ENCODE results near the gene NPSR1.
A peak's percentile ranks its signal among the peaks of the same experiment; 100 is the strongest.
"Not testable (repeated sequence)": the region's sequence is repeated elsewhere in the genome, so short reads cannot be mapped to it uniquely, and the experiment has no call there.

Gene NPSR1

GRCh38 chr7:34759477-34760125, 101.6 kb downstream of the NPSR1 start:
- peak; percentile 71 for DNase-seq

- no peak for DNase-seq
Measured at GRCh38 chr7:34760271-34760670, 102.3 kb downstream of the NPSR1 start.

DNA sequence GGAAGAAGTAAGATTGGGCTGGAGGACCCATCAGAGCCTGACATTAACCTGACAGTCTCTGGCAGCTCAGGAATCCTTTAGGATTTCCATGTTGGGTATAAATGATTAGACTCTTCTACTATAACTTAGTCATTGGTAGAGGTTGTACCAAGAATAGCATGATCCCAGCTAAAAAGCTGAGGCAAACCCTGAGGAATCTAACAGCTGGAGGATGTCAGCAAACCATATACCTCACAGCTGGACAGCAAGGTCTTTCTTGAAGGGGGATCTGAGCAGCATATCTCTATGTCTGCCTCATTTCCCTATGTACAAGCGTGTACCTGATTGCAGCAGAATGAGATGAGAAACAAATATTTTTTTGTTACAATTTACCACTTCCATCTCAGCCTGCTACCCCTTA, 103.2 kb downstream of the NPSR1 start:
- DNase-seq = no peak

- DNase-seq = no peak
Measured at GRCh38 chr7:34761627-34762026, 103.6 kb downstream of the NPSR1 start.

- no peak for DNase-seq
Measured at GRCh38 chr7:34762764-34763163, 104.7 kb downstream of the NPSR1 start.

DNA sequence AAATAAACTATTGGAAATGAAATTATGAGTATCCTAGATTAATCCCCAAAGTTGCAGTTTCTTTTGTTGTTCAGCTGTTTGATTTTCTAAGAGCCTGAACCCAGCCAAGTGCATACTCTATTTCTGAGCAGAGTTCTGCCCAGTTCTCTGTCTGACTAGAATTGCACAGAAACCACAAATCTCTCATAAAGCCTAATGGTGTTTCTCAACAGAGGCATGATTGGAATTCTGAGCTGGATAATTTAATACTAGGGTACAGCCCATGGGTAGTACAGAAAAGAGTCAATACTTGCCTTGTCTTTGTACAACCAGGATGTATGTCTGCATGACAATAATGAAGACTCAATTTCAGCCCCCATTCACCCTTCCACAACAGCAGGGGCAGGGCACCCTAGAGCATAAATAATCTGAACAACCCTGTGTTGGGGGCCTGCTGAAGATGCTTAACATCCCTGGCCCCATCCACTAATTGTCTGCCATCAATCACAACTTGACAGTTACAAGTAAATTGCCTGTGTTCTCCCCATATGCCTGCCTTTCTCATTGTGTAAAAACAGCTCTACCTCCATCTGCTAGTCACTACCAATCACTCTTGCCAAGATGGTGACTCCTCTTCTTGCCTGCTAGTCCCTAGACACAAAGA, 114.4 kb downstream of the NPSR1 start:
- peak; percentile 99 for DNase-seq

- no peak for DNase-seq
Measured at GRCh38 chr7:34776748-34777358, 118.8 kb downstream of the NPSR1 start.

DNA sequence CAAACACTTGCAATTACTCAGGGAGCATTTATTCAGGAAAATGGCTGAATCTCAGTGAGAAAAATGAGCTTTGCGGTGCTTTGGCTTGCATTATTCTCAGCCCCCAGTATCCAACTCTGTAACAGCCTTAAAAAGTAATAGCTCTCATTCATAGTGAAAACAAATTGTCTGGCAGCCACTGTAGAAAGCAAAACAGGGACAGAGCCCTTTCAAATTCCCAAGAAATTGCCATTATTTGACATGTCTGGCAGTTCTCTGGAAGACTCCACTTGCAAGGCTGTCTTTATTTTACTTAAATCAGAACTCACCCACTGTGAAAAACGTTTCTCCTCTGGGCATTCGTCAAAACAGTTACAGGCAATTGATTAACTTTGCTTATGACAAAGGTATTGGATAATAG, 122.5 kb downstream of the NPSR1 start:
- no peak for DNase-seq

DNA sequence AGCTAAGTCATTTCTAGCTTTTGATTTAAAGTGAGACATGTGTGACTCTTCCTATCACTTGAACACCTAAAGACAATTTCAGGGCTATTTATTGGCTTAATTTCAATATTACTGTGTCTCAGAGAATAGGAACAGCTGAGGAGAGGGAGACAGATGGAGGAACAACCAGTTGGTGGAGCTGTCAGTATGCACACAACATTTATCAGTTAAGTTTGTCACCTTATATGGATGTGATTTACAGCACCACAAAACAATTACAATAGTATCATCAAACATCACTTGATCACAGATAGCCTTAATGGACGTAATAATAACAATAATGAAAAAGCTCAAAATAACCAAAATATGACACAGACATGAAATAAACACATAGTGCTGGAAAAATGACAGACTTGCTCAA, 129.6 kb downstream of the NPSR1 start:
- peak; percentile 8 for DNase-seq

DNA sequence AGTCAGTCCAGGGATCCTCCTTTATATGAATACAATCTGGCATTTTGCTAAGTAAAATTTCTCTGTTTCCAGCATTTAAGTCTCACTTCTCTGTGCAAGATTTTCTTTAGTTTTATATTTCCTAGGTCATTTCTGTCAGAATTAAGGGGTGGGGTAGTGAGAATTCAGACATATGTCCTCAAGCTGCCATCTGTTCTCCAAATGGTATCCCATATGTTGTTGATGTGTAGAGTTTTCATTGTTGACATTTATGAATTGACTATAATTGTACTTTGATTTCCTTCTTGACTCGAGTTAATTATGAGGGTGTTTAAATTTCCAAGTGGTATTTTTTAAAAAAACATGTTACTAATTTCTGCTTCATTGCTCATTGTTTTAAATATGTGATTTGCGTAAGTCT, 148.8 kb downstream of the NPSR1 start:
- DNase-seq = peak; percentile 99

DNA sequence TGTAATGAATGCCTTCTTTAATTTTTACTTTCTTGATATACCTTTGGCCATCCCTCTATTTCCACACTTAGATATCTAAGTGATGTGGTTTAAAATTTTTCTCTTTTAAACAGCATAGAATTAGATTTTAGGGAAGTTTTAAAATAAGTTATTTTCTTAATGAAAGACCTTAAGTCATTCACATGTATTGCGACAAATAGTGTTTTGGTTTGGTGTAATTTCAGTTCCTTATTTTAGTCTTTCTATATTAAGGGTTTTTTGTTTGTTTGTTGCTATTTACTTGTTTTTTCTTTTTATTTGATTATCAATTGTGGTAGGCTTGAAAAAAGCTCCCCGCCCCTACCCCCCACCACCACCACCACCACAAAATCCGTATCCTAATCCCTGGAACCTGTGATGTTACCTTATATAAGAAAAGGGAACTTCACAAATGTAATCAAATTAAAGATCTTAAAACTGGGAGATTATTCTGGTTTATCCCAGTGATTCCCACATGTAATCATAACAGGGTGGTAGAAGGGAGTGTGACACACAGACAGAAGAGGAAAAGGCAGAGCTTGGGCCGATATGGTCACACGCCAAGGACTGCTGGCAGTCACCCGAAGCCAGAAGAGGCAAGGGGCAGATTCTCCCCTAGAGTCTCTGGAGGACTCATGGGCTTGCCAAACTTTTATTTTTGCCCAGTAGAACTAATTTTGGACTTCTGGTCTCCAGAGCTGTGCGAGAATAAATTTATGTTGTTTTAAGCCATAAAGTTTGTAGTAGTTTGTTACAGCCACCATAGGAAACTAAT, 149.7 kb downstream of the NPSR1 start:
- DNase-seq = no peak

GRCh38 chr7:34814203-34814842, 156.3 kb downstream of the NPSR1 start:
- DNase-seq = not testable (repeated sequence)

GRCh38 chr7:34821932-34822558, 164.0 kb downstream of the NPSR1 start:
- no peak for DNase-seq

GRCh38 chr7:34823650-34824258, 165.7 kb downstream of the NPSR1 start:
- DNase-seq = peak; percentile 59

GRCh38 chr7:34825221-34825620, 167.2 kb downstream of the NPSR1 start:
- no peak for DNase-seq

DNA sequence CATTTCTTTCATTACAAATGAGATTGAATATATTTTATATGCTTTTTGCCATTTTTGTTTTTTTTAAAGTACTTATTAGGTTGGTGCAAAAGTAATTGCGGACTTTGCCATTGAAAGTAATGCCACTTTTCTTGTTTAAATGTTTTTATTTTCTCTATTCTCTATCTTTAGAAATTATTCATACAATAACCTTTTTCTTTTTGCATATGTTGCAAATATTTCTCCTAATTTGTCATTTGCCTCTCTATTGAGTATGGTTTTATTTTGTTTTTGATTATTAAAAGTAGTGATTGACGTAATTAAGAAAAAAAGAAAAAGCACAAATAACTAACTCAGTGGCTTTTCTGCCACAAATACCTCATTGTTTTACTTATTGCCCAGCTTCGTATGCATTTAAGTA, 172.4 kb downstream of the NPSR1 start:
- no peak for DNase-seq

DNA sequence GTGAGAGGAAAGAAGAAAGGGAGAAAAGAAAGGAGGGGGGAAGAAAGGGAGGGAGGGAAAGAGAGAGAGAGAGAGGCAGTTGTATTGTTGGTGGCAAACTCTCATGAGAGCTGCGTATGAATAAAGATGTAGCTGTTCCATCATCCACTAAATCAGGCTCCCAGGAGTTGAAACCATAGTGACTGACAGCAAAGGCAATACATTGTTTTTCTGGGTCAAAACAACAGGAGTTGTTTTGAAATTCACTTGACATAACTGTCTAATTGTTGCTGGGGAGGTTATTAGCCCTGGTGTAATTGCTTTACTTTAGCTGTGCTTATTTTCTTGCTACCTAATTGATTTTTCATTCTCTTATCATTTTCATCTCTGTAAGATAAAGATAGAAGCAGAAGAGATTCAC, 173.4 kb downstream of the NPSR1 start:
- DNase-seq = peak; percentile 10

- DNase-seq = no peak
Measured at GRCh38 chr7:34832020-34832419, 174.0 kb downstream of the NPSR1 start.

DNA sequence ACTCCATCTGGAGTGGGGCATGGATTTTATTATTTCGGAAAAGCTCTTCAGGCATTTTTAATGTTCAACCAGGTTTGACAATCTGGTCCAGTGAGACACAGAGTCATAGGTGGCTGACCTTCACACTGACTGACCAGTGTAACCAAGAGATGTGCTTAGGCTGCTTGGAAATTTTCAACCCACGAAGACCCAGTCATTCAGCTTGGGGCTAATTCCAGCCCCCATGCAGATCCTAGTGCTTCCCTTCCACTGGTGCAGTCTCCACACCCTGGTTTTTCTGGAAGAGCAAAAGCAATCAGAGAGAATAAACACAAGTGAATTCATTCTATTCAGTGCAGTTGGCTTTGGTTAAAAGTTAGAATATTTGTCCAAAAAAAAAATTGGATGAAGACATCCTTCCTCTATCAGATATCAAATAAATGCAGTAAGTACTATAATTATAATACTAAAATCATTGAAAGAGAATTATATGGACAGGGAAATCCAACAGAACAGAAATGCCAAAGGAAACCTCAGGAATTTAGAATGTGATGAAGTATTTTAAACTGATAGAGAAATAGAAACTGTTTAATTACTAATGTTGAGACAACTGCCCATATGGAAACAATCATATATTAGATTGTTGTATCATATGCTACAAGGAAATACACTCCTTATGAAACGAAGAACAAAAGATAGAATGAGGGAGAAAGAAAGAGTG, 178.0 kb downstream of the NPSR1 start:
- DNase-seq = no peak

DNA sequence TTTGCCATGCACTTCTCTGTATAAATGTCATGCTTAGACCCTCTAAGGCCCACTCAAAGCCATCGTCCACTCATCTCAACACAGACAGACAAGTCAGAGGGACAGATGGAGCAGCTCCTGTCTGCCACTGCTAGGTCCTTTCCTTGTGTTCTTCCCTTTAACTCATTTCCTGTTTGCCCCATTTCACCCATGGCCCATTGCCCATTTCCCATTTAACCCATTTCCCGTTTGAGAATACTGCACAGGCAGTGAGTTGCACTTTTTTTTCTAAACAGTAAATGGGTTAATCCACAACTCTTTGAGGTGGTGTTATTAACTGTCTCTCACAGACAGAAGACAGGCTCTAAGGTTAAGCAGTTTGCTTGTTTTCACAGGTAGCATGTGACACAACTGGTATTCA, 179.3 kb downstream of the NPSR1 start:
- no peak for DNase-seq

GRCh38 chr7:34837801-34838201, 179.8 kb downstream of the NPSR1 start:
- DNase-seq = peak; percentile 40

- DNase-seq = peak; percentile 72
Measured at GRCh38 chr7:34838329-34838728, 180.3 kb downstream of the NPSR1 start.
